Measurements from ENCODE around the gene MIF4GD.

- TF ChIP-seq CTCF (IDR thresholded peaks at IDR 0.05) (peak; percentile 78), EZH2 (IDR thresholded peaks at IDR 0.05; ENCODE audit: borderline replicate concordance, insufficient read depth, low read depth, low read length, poor library complexity, severe bottlenecking) (no peak)
Measured at GRCh38 chr17:75289832-75290337, 18.9 kb upstream of the MIF4GD start.

Data from B cell (primary cell).